Gastrocnemius medialis (tissue), 4 donors: ENCODE data around the gene ACTL9. TPM values are rescaled to one million over a fixed set of nuclear protein-coding genes. Genes with fewer than 3 reads are reported as not detected.

Source experiments
- ATAC-seq, 2 donors: fragments of 150-250 bp; one replicate each; pipeline ENCODE4 v1.9.1; 2016
- DNase-seq, 2 donors: peaks; one replicate each; pipeline ENCODE4 v3.0.0-alpha.2; 2019
- H3K27ac ChIP-seq, 4 donors: fragments of 200-600 bp; sonication (generic); 1 replicate in 1 of 4; 2 replicates in 3 of 4; pipeline ENCODE4 v1.5.1; 2016 to 2018; ENCODE audit warnings: mild to moderate bottlenecking in 2 of 4, moderate library complexity in 1 of 4
- H3K27me3 ChIP-seq, 3 donors: fragments of 200-600 bp; sonication (generic) in 2 of 3; 1 replicate in 1 of 3; 2 replicates in 2 of 3; pipeline versions ENCODE4 v1.5.1 to v1.6.0; 2016 to 2019; ENCODE audit warnings: mild to moderate bottlenecking in 1 of 3, moderate library complexity in 1 of 3
- H3K36me3 ChIP-seq, 2 donors: fragments of 200-600 bp; sonication (generic) in 1 of 2; one replicate each; pipeline ENCODE4 v1.5.1; 2017 to 2018
- H3K4me1 ChIP-seq, 2 donors: fragments of 200-600 bp; sonication (generic) in 1 of 2; one replicate each; pipeline ENCODE4 v1.5.1; 2016 to 2017; ENCODE audit warnings: mild to moderate bottlenecking in 2 of 2
- H3K4me3 ChIP-seq, 4 donors: fragments of 200-600 bp; sonication (generic) in 3 of 4; 1 replicate in 1 of 4; 2 replicates in 3 of 4; pipeline ENCODE4 v1.5.1; 2016 to 2019; ENCODE audit warnings: mild to moderate bottlenecking in 2 of 4
- H3K9me3 ChIP-seq, 3 donors: fragments of 200-600 bp; sonication (generic) in 2 of 3; 1 replicate in 1 of 3; 2 replicates in 2 of 3; pipeline ENCODE4 v1.5.1; 2016 to 2019
- CTCF ChIP-seq, 5 experiments: fragments of 450-650 bp in 3 of 5; fragments of 200-600 bp in 2 of 5; sonication (generic) in 2 of 5; IDR thresholded peaks in 4 of 5; conservative IDR thresholded peaks in 1 of 5; 1 replicate in 4 of 5; 2 replicates in 1 of 5; pipeline ENCODE4 v1.5.1; 2016 to 2019; ENCODE audit warnings: antibody characterized with exemption in 5 of 5, mild to moderate bottlenecking in 3 of 5, moderate library complexity in 3 of 5
- POLR2A ChIP-seq, 2 donors: fragments of 450-650 bp; IDR thresholded peaks; one replicate each; pipeline ENCODE4 v1.6.1; 2017; ENCODE audit warnings: antibody characterized with exemption in 2 of 2, mild to moderate bottlenecking in 2 of 2, moderate library complexity in 2 of 2
- in situ Hi-C, 4 donors: fragments of 200-750 bp; cut with MboI; loops; one replicate each; pipeline versions ENCODE4 v1.15.0 to v1.8.0; 2017; ENCODE audit warnings: low sequenced_read_pairs in 4 of 4
- intact Hi-C: fragments of 100-400 bp; cut with DNase I; formaldehyde crosslinking; loops from one replicate; pipeline ENCODE4 v1.15.1; 2023; ENCODE audit warnings: low total_unique reads
- total RNA-seq, 4 donors: library from RNA; depleted of rRNA; stranded (reverse); fragments of >200 nt; gene quantifications; one replicate each; pipeline versions ENCODE4 v1.1.0 to v1.2.3, GENCODE V29; 2016

ACTL9 gene
- total RNA-seq, 4 donors from 2014 or later, result not detected

GRCh38 chr19:8703223-8703622 lies 4.6 kb upstream of the ACTL9 start:
- TF ChIP-seq CTCF (IDR thresholded peaks at IDR 0.05 in 4 of 5, conservative IDR thresholded peaks at IDR 0.05 in 1 of 5) (no peak), POLR2A (IDR thresholded peaks at IDR 0.05) (no peak)
- no peaks in the 10 kb centered on the region for H3K9me3 ChIP-seq
- no peaks in the 10 kb centered on the region for H3K36me3 ChIP-seq
- H3K27me3 ChIP-seq, result no peaks in the 10 kb centered on the region
- ATAC-seq, result no peak
- H3K4me1 ChIP-seq, result no peaks in the 10 kb centered on the region
- in situ Hi-C loops (no loop called here), intact Hi-C loops (no loop called here)
- no peak for DNase-seq
- no peak overlapping the region for H3K4me3 ChIP-seq
- no peak overlapping the region for H3K27ac ChIP-seq

GRCh38 chr19:8702350-8702749 lies 3.8 kb upstream of the ACTL9 start:
- no peak for TF ChIP-seq CTCF (IDR thresholded peaks at IDR 0.05 in 4 of 5, conservative IDR thresholded peaks at IDR 0.05 in 1 of 5)
- H3K27me3 ChIP-seq, result no peaks in the 10 kb centered on the region
- H3K4me3 ChIP-seq, result no peak overlapping the region
- no peak for ATAC-seq
- H3K36me3 ChIP-seq, result no peaks in the 10 kb centered on the region
- no peak for DNase-seq
- intact Hi-C loops, result no loop called here
- no peaks in the 10 kb centered on the region for H3K4me1 ChIP-seq
- H3K9me3 ChIP-seq, result no peaks in the 10 kb centered on the region
- in situ Hi-C loops, result no loop called here
- no peak overlapping the region for H3K27ac ChIP-seq

GRCh38 chr19:8700956-8701355 lies 2.4 kb upstream of the ACTL9 start:
- intact Hi-C loops (no loop called here), in situ Hi-C loops (no loop called here)
- Histone ChIP-seq H3K27ac (no peak overlapping the region), H3K9me3 (no peaks in the 10 kb centered on the region), H3K27me3 (no peaks in the 10 kb centered on the region), H3K36me3 (no peaks in the 10 kb centered on the region), H3K4me3 (no peak overlapping the region), H3K4me1 (no peaks in the 10 kb centered on the region)
- ATAC-seq (no peak), DNase-seq (no peak)
- no peak for TF ChIP-seq CTCF (IDR thresholded peaks at IDR 0.05 in 4 of 5, conservative IDR thresholded peaks at IDR 0.05 in 1 of 5)
- TF ChIP-seq POLR2A (IDR thresholded peaks at IDR 0.05), result no peak

- Histone ChIP-seq H3K36me3 (no peaks in the 10 kb centered on the region), H3K27me3 (no peaks in the 10 kb centered on the region), H3K9me3 (no peaks in the 10 kb centered on the region), H3K27ac (no peak overlapping the region), H3K4me3 (no peak overlapping the region), H3K4me1 (no peaks in the 10 kb centered on the region)
- DNase-seq (no peak), ATAC-seq (no peak)
- TF ChIP-seq CTCF (IDR thresholded peaks at IDR 0.05 in 4 of 5, conservative IDR thresholded peaks at IDR 0.05 in 1 of 5), result no peak
- TF ChIP-seq POLR2A (IDR thresholded peaks at IDR 0.05), result no peak
- intact Hi-C loops (no loop called here), in situ Hi-C loops (no loop called here)
Observed at GRCh38 chr19:8699908-8700307, 1.3 kb upstream of the ACTL9 start.

GRCh38 chr19:8697671-8698432 lies 743 bp downstream of the ACTL9 start:
- intact Hi-C loops (no loop called here), in situ Hi-C loops (no loop called here)
- Histone ChIP-seq H3K4me3 (no peak overlapping the region), H3K9me3 (no peaks in the 10 kb centered on the region), H3K4me1 (no peaks in the 10 kb centered on the region), H3K36me3 (no peaks in the 10 kb centered on the region), H3K27me3 (no peaks in the 10 kb centered on the region), H3K27ac (no peak overlapping the region)
- no peak for ATAC-seq
- TF ChIP-seq CTCF (IDR thresholded peaks at IDR 0.05 in 4 of 5, conservative IDR thresholded peaks at IDR 0.05 in 1 of 5) (no peak), POLR2A (IDR thresholded peaks at IDR 0.05) (no peak)
- DNase-seq, result no peak
